Amniotic epithelial cell (primary cell): Measurements from ENCODE around the gene CCR5AS.
"Not testable (repeated sequence)": the region's sequence is repeated elsewhere in the genome, so short reads cannot be mapped to it uniquely, and the experiment has no call there.

Source experiments
- DNase-seq: peaks from one replicate; pipeline ENCODE4 v3.0.0-alpha.2; 2010; ENCODE audit warnings: low read depth

CCR5AS gene

GRCh38 chr3:46406788-46407611 lies at the start of gene CCR5AS, which contains the start of gene CCRL2:
Gene CCR5AS (minus strand): TSS chr3:46407066.
Gene CCRL2 (plus strand): TSS chr3:46407259. CDS start chr3:46408080, 821 bp downstream.
- no peak for DNase-seq

- DNase-seq = no peak
Observed at GRCh38 chr3:46456118-46456517, 49.3 kb upstream of the CCR5AS start.

- DNase-seq = no peak
Observed at GRCh38 chr3:46455231-46456115, 48.6 kb upstream of the CCR5AS start.

- DNase-seq = no peak
Observed at GRCh38 chr3:46454606-46455005, 47.7 kb upstream of the CCR5AS start.

- no peak for DNase-seq
Observed at GRCh38 chr3:46454209-46454595, 47.3 kb upstream of the CCR5AS start.

- no peak for DNase-seq
Observed at GRCh38 chr3:46453526-46454208, 46.8 kb upstream of the CCR5AS start.

- DNase-seq = no peak
Observed at GRCh38 chr3:46449755-46450552, 43.1 kb upstream of the CCR5AS start.

GRCh38 chr3:46448721-46449120 lies 41.9 kb upstream of the CCR5AS start:
- DNase-seq = no peak

- DNase-seq = no peak
Observed at GRCh38 chr3:46447228-46447985, 40.5 kb upstream of the CCR5AS start.

GRCh38 chr3:46442576-46443530 lies 36.0 kb upstream of the CCR5AS start:
- DNase-seq = peak; percentile 43

GRCh38 chr3:46440531-46441294 lies 33.8 kb upstream of the CCR5AS start:
- DNase-seq = no peak

- DNase-seq = no peak
Observed at GRCh38 chr3:46438831-46439230, 32.0 kb upstream of the CCR5AS start.

GRCh38 chr3:46435081-46435726 lies 28.3 kb upstream of the CCR5AS start:
- DNase-seq = no peak

- DNase-seq = no peak
Observed at GRCh38 chr3:46433841-46434240, 27.0 kb upstream of the CCR5AS start.

- DNase-seq = peak; percentile 70
Observed at GRCh38 chr3:46433118-46433517, 26.3 kb upstream of the CCR5AS start.

- DNase-seq = not testable (repeated sequence)
Observed at GRCh38 chr3:46431905-46432304, 25.0 kb upstream of the CCR5AS start.

- DNase-seq = not testable (repeated sequence)
Observed at GRCh38 chr3:46430879-46431278, 24.0 kb upstream of the CCR5AS start.

GRCh38 chr3:46429671-46430070 lies 22.8 kb upstream of the CCR5AS start:
- DNase-seq = no peak
